Peyer's patch (tissue), 4 donors: ENCODE measurements around the gene SLCO1B1.
"Not testable (repeated sequence)": the region's sequence is repeated elsewhere in the genome, so short reads cannot be mapped to it uniquely, and the experiment has no call there.

Source experiments
- POLR2A ChIP-seq, 2 donors: fragments of 450-650 bp; IDR thresholded peaks; one replicate each; pipeline ENCODE4 v1.5.1; 2017; ENCODE audit warnings: antibody characterized with exemption in 2 of 2, mild to moderate bottlenecking in 2 of 2, moderate library complexity in 2 of 2
- TF ChIP-seq, protein P1 (sequence below), 6 experiments: fragments of 450-650 bp in 4 of 6; fragments of 200-600 bp in 2 of 6; sonication (generic) in 1 of 6; IDR thresholded peaks; one replicate each; pipeline ENCODE4 v1.5.1; 2017 to 2019; ENCODE audit warnings: antibody characterized with exemption in 6 of 6, mild to moderate bottlenecking in 3 of 6, moderate library complexity in 1 of 6

DNA sequence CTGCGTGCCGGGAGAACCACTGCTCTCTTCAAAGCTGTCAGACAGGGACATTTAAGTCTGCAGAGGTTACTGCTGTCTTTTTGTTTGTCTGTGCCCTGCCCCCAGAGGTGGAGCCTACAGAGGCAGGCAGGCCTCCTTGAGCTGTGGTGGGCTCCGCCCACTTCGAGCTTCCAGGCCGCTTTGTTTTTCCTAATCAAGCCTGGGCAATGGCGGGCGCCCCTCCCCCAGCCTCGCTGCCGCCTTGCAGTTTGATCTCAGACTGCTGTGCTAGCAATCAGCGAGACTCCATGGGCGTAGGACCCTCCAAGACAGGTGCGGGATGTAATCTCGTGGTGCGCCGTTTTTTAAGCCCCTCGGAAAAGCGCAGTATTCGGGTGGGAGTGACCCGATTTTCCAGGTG, 83.4 kb downstream of the SLCO1B1 start:
- TF ChIP-seq, protein P1, sequence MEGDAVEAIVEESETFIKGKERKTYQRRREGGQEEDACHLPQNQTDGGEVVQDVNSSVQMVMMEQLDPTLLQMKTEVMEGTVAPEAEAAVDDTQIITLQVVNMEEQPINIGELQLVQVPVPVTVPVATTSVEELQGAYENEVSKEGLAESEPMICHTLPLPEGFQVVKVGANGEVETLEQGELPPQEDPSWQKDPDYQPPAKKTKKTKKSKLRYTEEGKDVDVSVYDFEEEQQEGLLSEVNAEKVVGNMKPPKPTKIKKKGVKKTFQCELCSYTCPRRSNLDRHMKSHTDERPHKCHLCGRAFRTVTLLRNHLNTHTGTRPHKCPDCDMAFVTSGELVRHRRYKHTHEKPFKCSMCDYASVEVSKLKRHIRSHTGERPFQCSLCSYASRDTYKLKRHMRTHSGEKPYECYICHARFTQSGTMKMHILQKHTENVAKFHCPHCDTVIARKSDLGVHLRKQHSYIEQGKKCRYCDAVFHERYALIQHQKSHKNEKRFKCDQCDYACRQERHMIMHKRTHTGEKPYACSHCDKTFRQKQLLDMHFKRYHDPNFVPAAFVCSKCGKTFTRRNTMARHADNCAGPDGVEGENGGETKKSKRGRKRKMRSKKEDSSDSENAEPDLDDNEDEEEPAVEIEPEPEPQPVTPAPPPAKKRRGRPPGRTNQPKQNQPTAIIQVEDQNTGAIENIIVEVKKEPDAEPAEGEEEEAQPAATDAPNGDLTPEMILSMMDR (IDR thresholded peaks at IDR 0.05): not testable (repeated sequence)
- not testable (repeated sequence) for TF ChIP-seq POLR2A (IDR thresholded peaks at IDR 0.05)
